ENCODE data around the gene OR2C1.

DNA sequence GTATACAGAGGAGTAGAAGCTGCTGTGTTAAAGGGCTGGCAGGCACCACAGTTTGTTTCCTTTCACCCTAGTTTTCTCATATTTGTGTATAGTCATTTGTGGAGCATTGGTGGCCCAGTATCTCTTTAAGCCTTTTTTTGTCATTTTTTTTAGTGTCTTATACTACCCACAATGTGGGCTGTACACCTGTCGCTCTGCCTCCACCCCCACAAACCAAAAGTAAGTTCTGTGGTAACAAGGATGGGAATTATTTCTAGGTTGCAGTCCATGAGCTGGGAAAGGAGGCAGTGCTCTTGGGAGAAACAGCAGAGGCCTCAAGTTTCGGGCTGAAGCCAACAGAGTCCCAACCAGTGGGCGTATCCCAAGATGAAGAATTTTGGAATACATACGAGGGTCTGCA, 44.2 kb upstream of the OR2C1 start:
- TF ChIP-seq, protein P1, sequence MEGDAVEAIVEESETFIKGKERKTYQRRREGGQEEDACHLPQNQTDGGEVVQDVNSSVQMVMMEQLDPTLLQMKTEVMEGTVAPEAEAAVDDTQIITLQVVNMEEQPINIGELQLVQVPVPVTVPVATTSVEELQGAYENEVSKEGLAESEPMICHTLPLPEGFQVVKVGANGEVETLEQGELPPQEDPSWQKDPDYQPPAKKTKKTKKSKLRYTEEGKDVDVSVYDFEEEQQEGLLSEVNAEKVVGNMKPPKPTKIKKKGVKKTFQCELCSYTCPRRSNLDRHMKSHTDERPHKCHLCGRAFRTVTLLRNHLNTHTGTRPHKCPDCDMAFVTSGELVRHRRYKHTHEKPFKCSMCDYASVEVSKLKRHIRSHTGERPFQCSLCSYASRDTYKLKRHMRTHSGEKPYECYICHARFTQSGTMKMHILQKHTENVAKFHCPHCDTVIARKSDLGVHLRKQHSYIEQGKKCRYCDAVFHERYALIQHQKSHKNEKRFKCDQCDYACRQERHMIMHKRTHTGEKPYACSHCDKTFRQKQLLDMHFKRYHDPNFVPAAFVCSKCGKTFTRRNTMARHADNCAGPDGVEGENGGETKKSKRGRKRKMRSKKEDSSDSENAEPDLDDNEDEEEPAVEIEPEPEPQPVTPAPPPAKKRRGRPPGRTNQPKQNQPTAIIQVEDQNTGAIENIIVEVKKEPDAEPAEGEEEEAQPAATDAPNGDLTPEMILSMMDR (conservative IDR thresholded peaks at IDR 0.05 in 1 of 2, IDR thresholded peaks at IDR 0.05 in 1 of 2; ENCODE audit: low read depth in 1 of 2, low read length in 2 of 2) = no peak
- no peak for TF ChIP-seq EZH2 (IDR thresholded peaks at IDR 0.05; ENCODE audit: low read length, missing control alignments)

Data from fibroblast of lung (primary cell).